Common myeloid progenitor, CD34-positive (primary cell): ENCODE data around the gene IRAK3.
A peak's percentile ranks its signal among the peaks of the same experiment; 100 is the strongest.

Experiments
- CTCF ChIA-PET: fragments of 350-600 bp; sonication (Branson Sonifier 250); formaldehyde crosslinking; loops from one replicate; lab custom pipeline; 2021; ENCODE audit warnings: antibody characterized with exemption; lab: Charles Lee
- POLR2A ChIA-PET: fragments of 350-600 bp; sonication (Branson Sonifier 250); formaldehyde crosslinking; loops from one replicate; lab custom pipeline; 2021; ENCODE audit warnings: antibody characterized with exemption; lab: Charles Lee
- DNase-seq, 3 donors: peaks; one replicate each; pipeline versions ENCODE4 v3.0.0 to v3.0.0-alpha.2; 2013
- H3K27ac ChIP-seq, 2 experiments: 1 replicate in 1 of 2; 2 replicates in 1 of 2; pipeline ENCODE4 v1.7.0; 2013; ENCODE audit warnings: inconsistent platforms in 2 of 2, low read length in 2 of 2, mild to moderate bottlenecking in 2 of 2, low read depth in 1 of 2, moderate library complexity in 1 of 2; ENCODE audit not compliant: severe bottlenecking in 2 of 2, insufficient read depth in 1 of 2, poor library complexity in 1 of 2
- H3K27me3 ChIP-seq, 5 experiments: replicated peaks in 2 of 5; 1 replicate in 3 of 5; 2 replicates in 2 of 5; pipeline versions ENCODE4 v1.6.1 to v1.7.0; 2013; ENCODE audit warnings: low read length in 4 of 5, mild to moderate bottlenecking in 2 of 5, moderate library complexity in 2 of 5, inconsistent platforms in 1 of 5; ENCODE audit not compliant: insufficient read depth in 5 of 5, control insufficient read depth in 4 of 5
- H3K36me3 ChIP-seq, 4 experiments: 1 replicate in 2 of 4; 2 replicates in 2 of 4; pipeline versions ENCODE4 v1.6.1 to v1.7.0; 2013; ENCODE audit warnings: low read length in 3 of 4, control low read depth in 1 of 4, mild to moderate bottlenecking in 1 of 4; ENCODE audit not compliant: control insufficient read depth in 4 of 4, insufficient read depth in 4 of 4
- H3K4me1 ChIP-seq, 4 experiments: 1 replicate in 3 of 4; 2 replicates in 1 of 4; pipeline versions ENCODE4 v1.6.1 to v1.7.1; 2013; ENCODE audit warnings: low read length in 3 of 4, mild to moderate bottlenecking in 3 of 4, control low read depth in 1 of 4, inconsistent platforms in 1 of 4, moderate library complexity in 1 of 4; ENCODE audit not compliant: control insufficient read depth in 4 of 4, insufficient read depth in 4 of 4; ENCODE audit errors: control extremely low read depth in 1 of 4
- H3K4me3 ChIP-seq, 7 experiments: 1 replicate in 4 of 7; 2 replicates in 3 of 7; pipeline versions ENCODE4 v1.5.1 to v1.7.0; 2013; ENCODE audit warnings: mild to moderate bottlenecking in 7 of 7, low read length in 6 of 7, moderate library complexity in 6 of 7, inconsistent platforms in 2 of 7, low read depth in 2 of 7, control low read depth in 1 of 7; ENCODE audit not compliant: insufficient read depth in 4 of 7, control insufficient read depth in 1 of 7; ENCODE audit errors: extremely low read depth in 1 of 7
- H3K9me3 ChIP-seq, 5 experiments: 1 replicate in 4 of 5; 2 replicates in 1 of 5; pipeline versions ENCODE4 v1.6.1 to v1.7.1; 2013; ENCODE audit warnings: low read length in 4 of 5, mild to moderate bottlenecking in 2 of 5, inconsistent platforms in 1 of 5, low read depth in 1 of 5, moderate library complexity in 1 of 5; ENCODE audit not compliant: control insufficient read depth in 4 of 5, insufficient read depth in 2 of 5; ENCODE audit errors: control extremely low read depth in 1 of 5
- WGBS: methylation state at CpG from one replicate; pipeline ENCODE4 v1.1.5; 2013; ENCODE audit not compliant: insufficient coverage; 5-methylcytosine and 5-hydroxymethylcytosine counted together

Gene IRAK3

GRCh38 chr12:66247741-66248140 is 58.7 kb downstream of the IRAK3 start:
- no peak overlapping the region for H3K4me3 ChIP-seq
- CTCF ChIA-PET = interaction anchor here (1.4 to 3.1 kb wide), 5 partner anchors 12 to 90 kb away, joined by 3 to 12 read pairs (median 7); no protein-coding TSS in a partner anchor
- H3K27ac ChIP-seq = no peak overlapping the region
- POLR2A ChIA-PET = no interaction called here
- H3K27me3 ChIP-seq = no peaks in the 10 kb centered on the region
- no peaks in the 10 kb centered on the region for H3K9me3 ChIP-seq
- no peak for DNase-seq
- no peaks in the 10 kb centered on the region for H3K4me1 ChIP-seq
- peaks cover 15 to 85% (median 55%) of the 10 kb centered on the region in 4 experiments for H3K36me3 ChIP-seq

DNA sequence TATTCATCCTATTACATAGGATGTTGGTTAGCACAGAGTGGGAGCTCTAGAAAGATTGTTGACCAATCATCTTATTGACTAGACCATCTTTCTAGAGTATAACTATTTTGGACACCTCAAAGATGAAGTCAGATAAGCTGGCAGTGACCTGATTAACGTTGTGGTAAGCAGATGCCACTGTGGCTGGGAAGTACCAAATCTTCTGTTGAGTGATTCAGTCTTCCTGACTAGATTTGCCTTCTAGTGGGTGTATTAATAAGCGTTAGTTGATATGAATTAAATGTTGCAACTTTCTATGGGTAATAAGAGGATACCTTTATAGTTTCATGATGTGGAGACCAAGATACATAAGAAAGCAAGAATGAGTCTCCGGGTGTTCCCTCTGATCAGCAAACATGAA is 62.0 kb downstream of the IRAK3 start:
- ChIA-PET POLR2A (no interaction called here), CTCF (interaction anchor here (1.1 to 1.3 kb wide), 2 partner anchors 13 to 20 kb away, joined by 3 read pairs; no protein-coding TSS in a partner anchor)
- Histone ChIP-seq H3K36me3 (peaks cover 9 to 57% (median 37%) of the 10 kb centered on the region in 4 experiments), H3K4me3 (no peak overlapping the region), H3K9me3 (no peaks in the 10 kb centered on the region), H3K4me1 (no peaks in the 10 kb centered on the region), H3K27me3 (no peaks in the 10 kb centered on the region), H3K27ac (no peak overlapping the region)
- WGBS = 89% methylated on average over 3 of the region's 3 CpGs
- no peak for DNase-seq

DNA sequence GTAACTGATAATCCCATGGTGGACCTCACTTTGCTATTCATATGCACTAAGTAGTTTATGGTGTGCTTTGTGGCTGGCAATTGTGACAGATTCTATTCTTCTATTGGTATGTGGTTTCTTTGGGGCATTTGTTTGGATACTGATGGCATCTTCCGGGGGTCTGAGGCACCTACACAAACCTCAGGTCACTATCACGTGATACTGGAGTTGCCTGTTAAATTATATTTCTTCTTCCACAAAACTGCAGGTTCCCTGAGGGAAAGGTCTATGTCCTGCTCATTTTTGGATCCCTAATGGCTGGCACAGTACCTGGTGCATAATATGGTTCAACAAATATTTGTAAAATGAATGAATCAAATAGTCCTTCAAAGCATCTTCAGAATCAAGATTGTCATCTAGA is 63.8 kb downstream of the IRAK3 start:
- no peak overlapping the region for H3K27ac ChIP-seq
- H3K9me3 ChIP-seq = no peaks in the 10 kb centered on the region
- no peak for DNase-seq
- H3K36me3 ChIP-seq = peaks cover 8 to 41% (median 27%) of the 10 kb centered on the region in 4 experiments
- no peaks in the 10 kb centered on the region for H3K4me1 ChIP-seq
- POLR2A ChIA-PET = no interaction called here
- CTCF ChIA-PET = no interaction called here
- H3K4me3 ChIP-seq = no peak overlapping the region
- no peaks in the 10 kb centered on the region for H3K27me3 ChIP-seq
- WGBS = 100% methylated on average over 1 of the region's 2 CpGs

DNA sequence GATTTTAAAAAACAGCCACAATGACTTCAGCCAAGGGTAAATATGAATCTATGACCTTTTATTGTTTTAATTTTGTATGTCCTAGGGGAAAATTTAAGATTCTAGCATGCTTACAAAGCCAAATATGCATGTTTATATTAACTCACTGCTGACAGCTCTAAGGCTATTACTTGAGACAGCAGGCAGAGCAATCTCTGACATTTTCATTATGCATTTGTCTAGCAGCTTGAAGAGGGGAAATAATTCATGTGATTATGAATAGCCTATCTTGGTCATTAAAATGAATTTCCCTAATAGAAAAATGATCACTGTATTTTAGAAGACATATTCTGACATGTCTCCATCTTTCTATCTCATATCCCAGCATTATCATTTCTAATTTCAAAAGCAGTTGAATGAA is 66.7 kb downstream of the IRAK3 start:
- Histone ChIP-seq H3K27me3 (no peaks in the 10 kb centered on the region), H3K27ac (no peak overlapping the region), H3K9me3 (no peaks in the 10 kb centered on the region), H3K36me3 (peaks cover 0 to 14% (median 5%) of the 10 kb centered on the region in 4 experiments), H3K4me1 (no peaks in the 10 kb centered on the region), H3K4me3 (no peak overlapping the region)
- ChIA-PET CTCF (no interaction called here), POLR2A (no interaction called here)
- no peak for DNase-seq

DNA sequence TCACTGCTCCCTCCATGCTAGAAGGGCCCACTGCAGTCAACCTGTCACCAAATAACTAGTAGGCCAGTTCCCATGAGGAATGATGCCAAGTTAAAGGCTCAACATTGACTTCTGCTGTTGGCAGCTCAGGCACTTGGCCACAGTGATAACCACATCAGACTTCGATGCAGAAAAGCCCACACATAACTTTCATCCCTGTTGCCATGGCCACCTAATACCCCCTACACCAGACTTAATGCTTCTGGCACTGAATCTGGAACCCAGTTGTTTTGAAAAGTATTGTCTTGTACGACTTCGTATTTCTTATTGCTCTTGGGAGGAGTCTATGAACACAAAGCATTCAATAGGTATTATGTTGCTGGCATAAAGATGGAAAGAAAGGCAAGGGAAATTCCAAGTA is 69.0 kb downstream of the IRAK3 start:
- no peaks in the 10 kb centered on the region for H3K4me1 ChIP-seq
- no peaks in the 10 kb centered on the region for H3K9me3 ChIP-seq
- H3K4me3 ChIP-seq = no peak overlapping the region
- no CpG with 5 or more reads among the region's 3 CpGs for WGBS
- no peaks in the 10 kb centered on the region for H3K27me3 ChIP-seq
- POLR2A ChIA-PET = no interaction called here
- CTCF ChIA-PET = no interaction called here
- H3K36me3 ChIP-seq = no peaks in the 10 kb centered on the region
- H3K27ac ChIP-seq = no peak overlapping the region
- DNase-seq = no peak

GRCh38 chr12:66262737-66263136 is 73.7 kb downstream of the IRAK3 start:
- peaks cover 0 to 3% (median 1%) of the 10 kb centered on the region in 4 experiments for H3K4me1 ChIP-seq
- CTCF ChIA-PET = no interaction called here
- POLR2A ChIA-PET = no interaction called here
- no peaks in the 10 kb centered on the region for H3K27me3 ChIP-seq
- H3K36me3 ChIP-seq = no peaks in the 10 kb centered on the region
- H3K27ac ChIP-seq = no peak overlapping the region
- H3K9me3 ChIP-seq = no peaks in the 10 kb centered on the region
- no peak overlapping the region for H3K4me3 ChIP-seq
- DNase-seq = no peak

DNA sequence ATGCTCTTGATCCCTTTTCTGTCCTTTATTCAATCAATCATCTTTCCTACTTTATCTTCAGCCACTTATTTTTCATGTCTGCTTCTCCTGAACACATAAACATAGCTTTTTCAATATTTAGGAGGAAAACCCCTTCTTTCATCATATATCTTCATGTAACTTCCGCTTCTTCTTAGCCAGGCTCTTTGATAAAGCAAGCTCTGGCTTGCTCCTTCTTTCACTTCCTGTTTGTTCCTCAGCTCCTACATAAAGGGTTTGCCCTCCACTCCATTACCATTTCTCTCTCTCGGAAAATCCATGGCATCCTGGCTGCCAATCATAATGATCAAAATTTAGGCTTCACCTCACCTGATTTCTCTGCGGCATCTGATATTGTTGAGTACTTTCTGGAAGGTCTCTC is 79.5 kb downstream of the IRAK3 start:
- no peaks in the 10 kb centered on the region for H3K36me3 ChIP-seq
- ChIA-PET CTCF (interaction anchor here (0.9 to 2.2 kb wide), 4 partner anchors 10 to 34 kb away, joined by 3 to 15 read pairs (median 4); partner anchors contain the start of gene HELB), POLR2A (interaction anchor here (0.6 kb wide), 1 partner anchor 102 kb away, joined by 3 read pairs; no protein-coding TSS in a partner anchor)
- H3K9me3 ChIP-seq = no peaks in the 10 kb centered on the region
- H3K4me1 ChIP-seq = peaks cover 0 to 24% (median 5%) of the 10 kb centered on the region in 4 experiments
- DNase-seq = peak in 2 of 3 donors; percentile 31 to 36
- no peak overlapping the region for H3K27ac ChIP-seq
- no peak overlapping the region for H3K4me3 ChIP-seq
- H3K27me3 ChIP-seq = no peaks in the 10 kb centered on the region
- 91% methylated on average over 2 of the region's 3 CpGs for WGBS
